Measurements from ENCODE around the gene MAMDC2. TPM values are rescaled to one million over a fixed set of nuclear protein-coding genes. Genes with fewer than 3 reads are reported as not detected.

MAMDC2 gene
- total and polyA plus RNA-seq, 2 of the 4 experiments (the other 2 are of a cell fraction) = 5.0 to 5.2 TPM

- Histone ChIP-seq H3K9ac (ENCODE audit: low read depth, low read length) (no peak overlapping the region), H2BK5ac (ENCODE audit: low read depth, low read length, poor library complexity, severe bottlenecking) (peak overlapping the region; percentile 31), H3K4me2 (ENCODE audit: low read depth, low read length) (no peak overlapping the region), H4K20me1 (ENCODE audit: insufficient read depth, low read length) (no peaks in the 10 kb centered on the region), H3K4me1 (ENCODE audit: control insufficient read depth, insufficient read depth, low read length) (peaks cover 7% of the 10 kb centered on the region; the same call in 1 of the 2 replicates), H3K56ac (ENCODE audit: extremely low read depth, insufficient read depth, low read length) (no peak overlapping the region), H3K79me1 (ENCODE audit: low read depth in 1 of 2, low read length in 2 of 2) (no peaks in the 10 kb centered on the region), H4K5ac (ENCODE audit: low read depth, low read length) (no peak overlapping the region), H3K27ac (ENCODE audit: insufficient read depth, low read length) (no peak overlapping the region), H2AK9ac (replicated peaks; ENCODE audit: low read depth, low read length, poor library complexity) (no peak overlapping the region), H4K91ac (ENCODE audit: insufficient read depth, low read depth, low read length) (no peak overlapping the region), H3K9me1 (ENCODE audit: insufficient read depth, low read length) (peaks cover 12% of the 10 kb centered on the region), H3K23ac (ENCODE audit: low read depth, low read length) (no peak overlapping the region), H3K9me3 (ENCODE audit: control insufficient read depth, insufficient read depth, low read length) (no peaks in the 10 kb centered on the region), H3K4me3 (ENCODE audit: insufficient read depth, low read depth, low read length) (no peak overlapping the region), H3K4ac (ENCODE audit: low read depth, low read length) (peak overlapping the region; percentile 46; the same call in 1 of the 2 replicates), H3K18ac (ENCODE audit: low read depth, low read length) (no peak overlapping the region; the same call in 1 of the 2 replicates), H2AK5ac (ENCODE audit: low read depth, low read length) (peak overlapping the region; percentile 61; the same call in 1 of the 2 replicates), H2BK120ac (ENCODE audit: low read depth, low read length) (peak overlapping the region; percentile 65), H2BK15ac (ENCODE audit: low read depth, low read length) (peak overlapping the region; percentile 16; the same call in 2 of the 3 replicates), H2BK20ac (ENCODE audit: low read depth, low read length) (peak overlapping the region; percentile 52; the same call in 1 of the 2 replicates), H4K8ac (ENCODE audit: low read depth in 2 of 2, low read length in 2 of 2) (peak overlapping the region in 1 of 2 experiments; percentile 17; a peak in 1 of 4 replicates), H3K14ac (replicated peaks; ENCODE audit: low read depth, low read length) (peak overlapping the region; percentile 10), H3K36me3 (ENCODE audit: control insufficient read depth, insufficient read depth, low read length) (no peaks in the 10 kb centered on the region), H2AFZ (replicated peaks; ENCODE audit: low read length, poor library complexity) (no peak overlapping the region), H3K27me3 (ENCODE audit: control insufficient read depth, insufficient read depth, low read length) (no peaks in the 10 kb centered on the region)
- dilution Hi-C loops (cut with HindIII; ENCODE audit: low sequenced_read_pairs, unreplicated experiment) = no loop called here
- ATAC-seq (ENCODE audit: low read depth) (peak; percentile 67), DNase-seq (peak; percentile 81)
- ChIA-PET CTCF (interaction anchor here (0.5 to 7.6 kb wide), 26 partner anchors 9 to 637 kb away, joined by 3 to 121 read pairs (median 4); no protein-coding TSS in a partner anchor), POLR2A (ENCODE audit: unreplicated experiment) (interaction anchor here (0.9 kb wide), 1 partner anchor 67 kb away, joined by 7 read pairs; no protein-coding TSS in a partner anchor)
- WGBS, 2 experiments (ENCODE audit: extremely low coverage in 2 of 2, insufficient read length in 1 of 2) = no CpG with 5 or more reads among the region's 4 CpGs
- intact Hi-C loops (cut with micrococcal nuclease) = loop anchor here (1.0 to 10.0 kb wide), 3 partner anchors 139 to 686 kb away; no protein-coding TSS in a partner anchor
- in situ Hi-C loops (cut with MboI; ENCODE audit: low sequenced_read_pairs) = loop anchor here (5.0 to 25.0 kb wide), 3 partner anchors 114 to 699 kb away; no protein-coding TSS in a partner anchor
- BruUV-seq (replicated peaks) = no TSS peak
- TF ChIP-seq CHD1 (IDR thresholded peaks at IDR 0.05; ENCODE audit: low read depth, low read length) = no peak
- no peak for TF ChIP-seq MAFK (IDR thresholded peaks at IDR 0.05; ENCODE audit: low read depth, low read length)
- peak; percentile 83 for TF ChIP-seq CTCF (conservative IDR thresholded peaks at IDR 0.05; ENCODE audit: low read depth, low read length)
- TF ChIP-seq POLR2A (IDR thresholded peaks at IDR 0.05; ENCODE audit: low read depth, low read length) = no peak
- TF ChIP-seq RCOR1 (IDR thresholded peaks at IDR 0.05; ENCODE audit: insufficient replicate concordance, low read length) = no peak
- no peak for TF ChIP-seq FOS (IDR thresholded peaks at IDR 0.05; ENCODE audit: low read depth, low read length)
- no peak for TF ChIP-seq ELK1 (IDR thresholded peaks at IDR 0.05; ENCODE audit: borderline replicate concordance, low read depth, low read length)
- no peak for TF ChIP-seq CEBPB (IDR thresholded peaks at IDR 0.05; ENCODE audit: low read depth, low read length)
- no peak for TF ChIP-seq MXI1 (IDR thresholded peaks at IDR 0.05; ENCODE audit: borderline replicate concordance, low read depth, low read length)
- no peak for TF ChIP-seq USF2 (IDR thresholded peaks at IDR 0.05; ENCODE audit: low read depth, low read length)
- no peak for TF ChIP-seq MAZ (IDR thresholded peaks at IDR 0.05; ENCODE audit: borderline replicate concordance, low read depth, low read length)
- no peak for TF ChIP-seq NFE2L2 (IDR thresholded peaks at IDR 0.05; ENCODE audit: low read depth, low read length)
- peak; percentile 82 for TF ChIP-seq RAD21 (IDR thresholded peaks at IDR 0.05; ENCODE audit: low read length)
- peak; percentile 91 for TF ChIP-seq SMC3 (IDR thresholded peaks at IDR 0.05; ENCODE audit: low read depth, low read length)
- no peak for TF ChIP-seq BHLHE40 (IDR thresholded peaks at IDR 0.05; ENCODE audit: low read depth, low read length)
Measured at GRCh38 chr9:70111042-70111602, 67.5 kb downstream of the MAMDC2 start.

Measured in IMR-90 (cell line).